ENCODE results near the gene CPT2.

Gene CPT2

GRCh38 chr1:53196485-53197290 lies at the start of gene CPT2:
Gene CPT2, plus strand, starts transcription at chr1:53196824. Its CDS starts 120 bp downstream, at chr1:53196944.
- DNase-seq = peak; percentile 70

GRCh38 chr1:53147174-53147573 lies 49.5 kb upstream of the CPT2 start:
- no peak for DNase-seq

- DNase-seq = no peak
Observed at GRCh38 chr1:53148123-53148522, 48.5 kb upstream of the CPT2 start.

- DNase-seq = no peak
Observed at GRCh38 chr1:53153752-53154151, 42.9 kb upstream of the CPT2 start.

- no peak for DNase-seq
Observed at GRCh38 chr1:53154859-53155438, 41.7 kb upstream of the CPT2 start.

GRCh38 chr1:53155534-53155933 lies 41.1 kb upstream of the CPT2 start:
- DNase-seq = no peak

- DNase-seq = no peak
Observed at GRCh38 chr1:53155945-53156344, 40.7 kb upstream of the CPT2 start.

- DNase-seq = no peak
Observed at GRCh38 chr1:53156783-53157182, 39.8 kb upstream of the CPT2 start.

- no peak for DNase-seq
Observed at GRCh38 chr1:53158900-53159299, 37.7 kb upstream of the CPT2 start.

GRCh38 chr1:53160924-53161378 lies 35.7 kb upstream of the CPT2 start:
- DNase-seq = no peak

GRCh38 chr1:53162621-53163020 lies 34.0 kb upstream of the CPT2 start:
- no peak for DNase-seq

- DNase-seq = no peak
Observed at GRCh38 chr1:53163291-53163768, 33.3 kb upstream of the CPT2 start.

- DNase-seq = no peak
Observed at GRCh38 chr1:53165408-53165961, 31.1 kb upstream of the CPT2 start.

- no peak for DNase-seq
Observed at GRCh38 chr1:53166366-53166765, 30.3 kb upstream of the CPT2 start.

GRCh38 chr1:53166912-53167311 lies 29.7 kb upstream of the CPT2 start:
- DNase-seq = no peak

- peak; percentile 38 for DNase-seq
Observed at GRCh38 chr1:53172426-53173128, 24.0 kb upstream of the CPT2 start.

GRCh38 chr1:53174971-53175913 lies 21.4 kb upstream of the CPT2 start:
- no peak for DNase-seq

GRCh38 chr1:53176452-53177208 lies 20.0 kb upstream of the CPT2 start:
- no peak for DNase-seq

GRCh38 chr1:53180226-53180625 lies 16.4 kb upstream of the CPT2 start:
- no peak for DNase-seq

- DNase-seq = no peak
Observed at GRCh38 chr1:53180951-53181350, 15.7 kb upstream of the CPT2 start.

GRCh38 chr1:53182111-53182593 lies 14.5 kb upstream of the CPT2 start:
- DNase-seq = peak; percentile 37

Data from 8988T (cell line).